GM12875 (cell line): ENCODE results near the gene RPS19BP1.

Source experiments
- H3K4me3 ChIP-seq: one replicate; pipeline ENCODE4 v1.5.1; 2011; ENCODE audit warnings: low read depth, low read length, control low read depth
- TF ChIP-seq, protein P1 (sequence below): IDR thresholded peaks from 2 replicates; pipeline ENCODE4 v1.5.1; 2011; ENCODE audit warnings: low read depth, mild to moderate bottlenecking, control low read depth, inconsistent platforms, low read length, moderate library complexity, borderline replicate concordance; ENCODE audit not compliant: insufficient read depth

Gene RPS19BP1

DNA sequence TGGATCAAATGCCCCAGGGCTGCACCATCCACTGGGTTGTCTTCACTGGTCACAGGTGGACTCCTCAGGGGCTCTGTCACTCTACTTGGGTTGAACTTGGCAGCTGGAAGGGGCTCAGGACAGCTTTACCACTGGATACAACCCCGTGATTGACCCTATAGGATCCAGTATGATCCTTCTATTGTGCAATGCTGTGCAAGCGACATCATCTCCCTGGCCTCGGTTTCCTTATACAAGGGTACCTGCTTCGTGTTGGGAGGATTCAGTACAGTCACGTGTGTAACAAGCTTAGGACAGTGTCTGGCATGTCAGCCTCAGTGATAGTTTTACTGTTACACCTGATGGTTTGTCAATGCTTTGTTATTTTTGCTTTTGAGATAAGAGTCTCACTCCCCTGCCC, 51.0 kb downstream of the RPS19BP1 start:
- TF ChIP-seq, protein P1, sequence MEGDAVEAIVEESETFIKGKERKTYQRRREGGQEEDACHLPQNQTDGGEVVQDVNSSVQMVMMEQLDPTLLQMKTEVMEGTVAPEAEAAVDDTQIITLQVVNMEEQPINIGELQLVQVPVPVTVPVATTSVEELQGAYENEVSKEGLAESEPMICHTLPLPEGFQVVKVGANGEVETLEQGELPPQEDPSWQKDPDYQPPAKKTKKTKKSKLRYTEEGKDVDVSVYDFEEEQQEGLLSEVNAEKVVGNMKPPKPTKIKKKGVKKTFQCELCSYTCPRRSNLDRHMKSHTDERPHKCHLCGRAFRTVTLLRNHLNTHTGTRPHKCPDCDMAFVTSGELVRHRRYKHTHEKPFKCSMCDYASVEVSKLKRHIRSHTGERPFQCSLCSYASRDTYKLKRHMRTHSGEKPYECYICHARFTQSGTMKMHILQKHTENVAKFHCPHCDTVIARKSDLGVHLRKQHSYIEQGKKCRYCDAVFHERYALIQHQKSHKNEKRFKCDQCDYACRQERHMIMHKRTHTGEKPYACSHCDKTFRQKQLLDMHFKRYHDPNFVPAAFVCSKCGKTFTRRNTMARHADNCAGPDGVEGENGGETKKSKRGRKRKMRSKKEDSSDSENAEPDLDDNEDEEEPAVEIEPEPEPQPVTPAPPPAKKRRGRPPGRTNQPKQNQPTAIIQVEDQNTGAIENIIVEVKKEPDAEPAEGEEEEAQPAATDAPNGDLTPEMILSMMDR, result no peak
- H3K4me3 ChIP-seq, result no peak overlapping the region

DNA sequence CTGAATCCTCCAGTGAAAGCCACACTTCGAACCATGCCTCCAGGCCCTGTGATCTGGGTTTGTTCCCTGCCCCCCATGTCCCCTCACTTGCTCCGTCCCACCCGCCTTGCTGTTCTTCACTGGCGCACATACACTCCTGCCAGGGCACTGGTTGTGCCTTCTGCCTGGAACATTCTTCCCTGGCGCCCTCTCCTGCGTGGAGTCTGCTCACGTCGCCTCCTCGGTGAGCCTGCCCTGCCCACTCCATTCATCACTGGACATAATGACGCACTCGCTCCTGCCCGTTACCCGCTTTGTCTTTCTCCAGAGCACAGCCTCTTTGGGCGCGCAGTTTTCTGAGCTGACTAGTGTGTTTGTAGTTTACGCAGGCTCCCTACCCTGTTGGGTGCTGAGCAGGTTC, 51.5 kb downstream of the RPS19BP1 start:
- TF ChIP-seq, protein P1, result no peak
- H3K4me3 ChIP-seq, result no peak overlapping the region

DNA sequence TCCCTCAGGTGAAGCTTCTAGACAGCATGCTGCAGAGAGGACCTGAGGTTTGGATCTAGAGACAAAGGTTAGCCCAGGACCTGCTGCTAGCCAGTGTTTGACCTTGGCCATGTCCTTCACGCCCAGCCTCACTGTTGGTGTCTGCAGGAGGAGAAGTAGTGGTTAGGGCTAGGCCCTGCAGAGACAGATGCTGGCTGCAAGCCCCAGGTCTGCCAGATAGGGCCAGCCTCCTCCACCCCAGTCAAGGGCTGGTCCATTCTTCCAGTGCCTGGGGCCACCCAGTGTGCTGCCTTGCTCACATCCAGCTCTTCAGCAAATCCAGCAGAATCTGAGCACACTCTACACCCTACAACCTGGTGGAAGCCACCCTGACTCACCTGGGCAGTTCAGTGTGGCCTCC, 52.0 kb downstream of the RPS19BP1 start:
- TF ChIP-seq, protein P1, result no peak
- no peak overlapping the region for H3K4me3 ChIP-seq

DNA sequence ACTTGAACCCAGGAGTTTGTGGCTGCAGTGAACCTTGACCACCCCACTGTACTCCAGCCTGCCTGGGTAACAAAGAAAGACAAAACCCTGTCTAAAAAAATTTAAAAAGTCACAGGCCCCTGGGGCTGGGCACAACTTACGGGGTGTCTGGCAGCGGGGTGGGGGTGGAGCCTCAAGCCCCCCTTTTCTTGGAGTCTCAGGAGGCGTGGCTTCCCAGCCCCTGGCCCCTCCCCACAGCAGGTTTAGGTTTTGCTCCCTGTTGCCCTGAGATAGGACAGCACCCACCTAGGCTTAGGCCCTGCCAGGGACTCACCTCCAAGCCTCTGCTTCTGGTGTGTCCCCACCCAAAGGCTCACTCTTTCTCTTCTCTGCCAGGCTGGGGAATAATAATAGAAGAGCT, 53.3 kb downstream of the RPS19BP1 start:
- TF ChIP-seq, protein P1, result no peak
- no peak overlapping the region for H3K4me3 ChIP-seq
